Keratinocyte (primary cell): ENCODE results near the gene PRR23E. TPM values are rescaled to one million over a fixed set of nuclear protein-coding genes. Genes with fewer than 3 reads are reported as not detected.

ENCODE experiments used
- DNase-seq: peaks from one replicate; pipeline ENCODE4 v3.0.0-alpha.2; 2011; ENCODE audit warnings: low read depth, missing footprints, low spot score
- FAIRE-seq: peaks from 2 replicates; lab custom pipeline; 2011; peaks lifted over from hg19 to GRCh38; lab: Jason Lieb, UNC
- H2AFZ ChIP-seq: 2 replicates; pipeline ENCODE4 v1.6.0; 2012; ENCODE audit warnings: low read length, control low read depth, inconsistent platforms; ENCODE audit not compliant: control insufficient read depth
- H3K27ac ChIP-seq: 2 replicates; pipeline ENCODE4 v1.5.1; 2011; ENCODE audit warnings: low read length; ENCODE audit not compliant: control insufficient read depth, insufficient read depth
- H3K27me3 ChIP-seq: 3 replicates; pipeline ENCODE4 v1.6.0; 2011; ENCODE audit warnings: low read length; ENCODE audit not compliant: control insufficient read depth, insufficient read depth; ENCODE audit errors: extremely low read depth
- H3K36me3 ChIP-seq, 2 experiments: 2 replicates in 1 of 2; 3 replicates in 1 of 2; pipeline ENCODE4 v1.5.1; 2011; ENCODE audit warnings: low read length in 2 of 2, mild to moderate bottlenecking in 1 of 2; ENCODE audit not compliant: control insufficient read depth in 2 of 2, insufficient read depth in 2 of 2; ENCODE audit errors: extremely low read depth in 1 of 2
- H3K4me1 ChIP-seq: 3 replicates; pipeline ENCODE4 v1.5.1; 2011; ENCODE audit warnings: low read length; ENCODE audit not compliant: control insufficient read depth, insufficient read depth; ENCODE audit errors: extremely low read depth
- H3K4me2 ChIP-seq: 3 replicates; pipeline ENCODE4 v1.6.0; 2011; ENCODE audit warnings: low read depth, low read length; ENCODE audit not compliant: control insufficient read depth, insufficient read depth; ENCODE audit errors: extremely low read depth
- H3K4me3 ChIP-seq, 3 experiments: fragments of 200-600 bp in 1 of 3; sonication (generic) in 1 of 3; 2 replicates in 2 of 3; 3 replicates in 1 of 3; pipeline ENCODE4 v1.5.1; 2011 to 2016; ENCODE audit warnings: low read length in 3 of 3, mild to moderate bottlenecking in 3 of 3, control low read depth in 2 of 3, inconsistent platforms in 1 of 3, low read depth in 1 of 3, mixed read lengths in 1 of 3, mixed run types in 1 of 3, moderate library complexity in 1 of 3; ENCODE audit not compliant: control insufficient read depth in 2 of 3, insufficient read depth in 2 of 3; ENCODE audit errors: extremely low read depth in 1 of 3
- H3K79me2 ChIP-seq: 2 replicates; pipeline ENCODE4 v1.6.0; 2012; ENCODE audit warnings: low read length; ENCODE audit not compliant: control insufficient read depth, insufficient read depth
- H3K9ac ChIP-seq: 3 replicates; pipeline ENCODE4 v1.6.0; 2011; ENCODE audit warnings: low read length; ENCODE audit not compliant: control insufficient read depth, insufficient read depth; ENCODE audit errors: extremely low read depth
- H3K9me1 ChIP-seq: 3 replicates; pipeline ENCODE4 v1.6.0; 2011; ENCODE audit warnings: low read length; ENCODE audit not compliant: control insufficient read depth, insufficient read depth; ENCODE audit errors: extremely low read depth
- H3K9me3 ChIP-seq: 2 replicates; pipeline ENCODE4 v1.5.1; 2012; ENCODE audit warnings: low read depth, low read length; ENCODE audit not compliant: control insufficient read depth
- H4K20me1 ChIP-seq: 3 replicates; pipeline ENCODE4 v1.6.0; 2011; ENCODE audit warnings: low read length; ENCODE audit not compliant: control insufficient read depth, insufficient read depth; ENCODE audit errors: extremely low read depth
- CTCF ChIP-seq, 3 experiments: IDR thresholded peaks in 1 of 3; conservative IDR thresholded peaks in 1 of 3; optimal IDR thresholded peaks in 1 of 3; 2 replicates in 2 of 3; 3 replicates in 1 of 3; pipeline versions ENCODE3 to v1.5.1; 2011; ENCODE audit warnings: low read length in 3 of 3, mild to moderate bottlenecking in 3 of 3, moderate library complexity in 2 of 3, control low read depth in 1 of 3, inconsistent platforms in 1 of 3; ENCODE audit not compliant: insufficient read depth in 2 of 3; ENCODE audit errors: extremely low read depth in 1 of 3
- EZH2 ChIP-seq: IDR thresholded peaks from one replicate; pipeline ENCODE4 v1.6.1; 2012; ENCODE audit warnings: inconsistent platforms, mild to moderate bottlenecking, low read length, moderate library complexity
- dilution Hi-C: fragments of 300-500 bp; cut with MboI; formaldehyde crosslinking; loops from one replicate; pipeline ENCODE4 v1.7.0; 2020; ENCODE audit warnings: low sequenced_read_pairs; ENCODE audit not compliant: extremely low pct_ligation_motif_present
- polyA minus RNA-seq, 3 experiments: library from RNA; depleted of rRNA, polyadenylated mRNA; stranded (reverse); fragments of >200 nt; gene quantifications; 1 replicate in 1 of 3; 2 replicates in 1 of 3; 3 replicates in 1 of 3; pipeline ENCODE4 v1.2.3, GENCODE V29; 2011
- polyA plus RNA-seq, 5 experiments: library from polyadenylated mRNA; depleted of rRNA in 3 of 5; stranded (reverse) in 3 of 5; stranded (forward) in 1 of 5; unstranded in 1 of 5; fragments of >200 nt; gene quantifications; 1 replicate in 1 of 5; 2 replicates in 3 of 5; 3 replicates in 1 of 5; pipeline versions ENCODE4 v1.2.1 to v1.2.3, GENCODE V29; 2011 to 2012; ENCODE audit warnings: missing spikeins in 2 of 5, low read depth in 1 of 5, low replicate concordance in 1 of 5

PRR23E gene
- polyA plus RNA-seq (not detected in 3 replicates), polyA minus RNA-seq (not detected in 3 replicates)
- polyA plus RNA-seq (2011; ENCODE audit: low read depth) = not detected
- polyA plus RNA-seq (2011; cell fraction: cytosol; rRNA removed) = not detected in 2 replicates
- polyA plus RNA-seq (2011; cell fraction: nucleus; rRNA removed) = not detected in 2 replicates
- not detected in 2 replicates for polyA plus RNA-seq (2012; ENCODE audit: low replicate concordance)
- not detected for polyA minus RNA-seq (2011; cell fraction: cytosol; rRNA and poly(A)+ RNA removed)
- polyA minus RNA-seq (2011; cell fraction: nucleus; rRNA and poly(A)+ RNA removed) = not detected in 2 replicates

GRCh38 chr3:127192576-127193232, at the start of gene PRR23E:
Gene PRR23E, plus strand, starts transcription at chr3:127193131. Its CDS starts 3,555 bp downstream, at chr3:127196686.
- H3K9me3 ChIP-seq = no peaks in the 10 kb centered on the region

GRCh38 chr3:127143172-127143571, 49.8 kb upstream of the PRR23E start:
- Histone ChIP-seq H3K9ac (no peak overlapping the region), H3K27ac (no peak overlapping the region), H3K4me3 (no peak overlapping the region), H3K9me3 (no peaks in the 10 kb centered on the region), H2AFZ (no peak overlapping the region), H3K4me2 (no peak overlapping the region), H3K27me3 (peaks cover 10% of the 10 kb centered on the region), H3K4me1 (peaks cover 7% of the 10 kb centered on the region), H3K36me3 (no peaks in the 10 kb centered on the region), H3K79me2 (no peaks in the 10 kb centered on the region), H3K9me1 (no peaks in the 10 kb centered on the region), H4K20me1 (no peaks in the 10 kb centered on the region)
- dilution Hi-C loops = no loop called here
- FAIRE-seq (no peak), DNase-seq (no peak)
- no peak for TF ChIP-seq EZH2
- no peak for TF ChIP-seq CTCF (optimal IDR thresholded peaks at IDR 0.05 in 1 of 3, IDR thresholded peaks at IDR 0.05 in 1 of 3, conservative IDR thresholded peaks at IDR 0.05 in 1 of 3; ENCODE audit: extremely low read depth in 1 of 3, insufficient read depth in 2 of 3, low read length in 3 of 3)

More at GRCh38 chr3:127192576-127193232, at the start of gene PRR23E:
- Histone ChIP-seq H3K4me1 (no peaks in the 10 kb centered on the region), H4K20me1 (no peaks in the 10 kb centered on the region), H3K36me3 (no peaks in the 10 kb centered on the region), H3K4me3 (no peak within 1 kb of the TSS), H3K9me1 (no peaks in the 10 kb centered on the region), H3K9ac (no peak within 1 kb of the TSS), H2AFZ (no peak within 1 kb of the TSS), H3K27me3 (peaks cover 17% of the 10 kb centered on the region), H3K27ac (no peak within 1 kb of the TSS), H3K79me2 (no peaks in the 10 kb centered on the region), H3K4me2 (no peak within 1 kb of the TSS)
- TF ChIP-seq CTCF (optimal IDR thresholded peaks at IDR 0.05 in 1 of 3, IDR thresholded peaks at IDR 0.05 in 1 of 3, conservative IDR thresholded peaks at IDR 0.05 in 1 of 3; ENCODE audit: extremely low read depth in 1 of 3, insufficient read depth in 2 of 3, low read length in 3 of 3) = no peak
- TF ChIP-seq EZH2 = no peak
- FAIRE-seq (no peak), DNase-seq (no peak)
- dilution Hi-C loops = no loop called here
